WTC11 (cell line): ENCODE results near the gene GRB10. TPM values are rescaled to one million over a fixed set of nuclear protein-coding genes. Genes with fewer than 3 reads are reported as not detected.

ENCODE experiments used
- ATAC-seq: fragments of 200-7000 bp; cut with Tn5 transposase; 2 replicates; pipeline ENCODE4 v1.10.0; 2021; ENCODE audit warnings: mild to moderate bottlenecking, moderate library complexity
- CTCF ChIA-PET: fragments of 300-600 bp; sonication (Branson Sonifier 250); formaldehyde crosslinking; loops from one replicate; lab custom pipeline; 2021; ENCODE audit warnings: antibody characterized with exemption; lab: Charles Lee
- POLR2A ChIA-PET: fragments of 350-600 bp; sonication (Branson Sonifier 250); formaldehyde crosslinking; loops from one replicate; lab custom pipeline; 2021; ENCODE audit warnings: antibody characterized with exemption; lab: Charles Lee
- DNase-seq: peaks from one replicate; pipeline ENCODE4 v3.0.0; 2021; ENCODE audit warnings: low spot score
- H3K27ac Mint-ChIP-seq: 2 replicates; pipeline ENCODE4 v1.8.0; 2021; ENCODE audit warnings: mixed read lengths
- H3K27me3 Mint-ChIP-seq: 2 replicates; pipeline ENCODE4 v1.8.0; 2021; ENCODE audit warnings: low read depth, mild to moderate bottlenecking, moderate library complexity, mixed read lengths
- H3K36me3 Mint-ChIP-seq: 2 replicates; pipeline ENCODE4 v1.8.0; 2021; ENCODE audit warnings: mixed read lengths
- H3K4me1 Mint-ChIP-seq: 2 replicates; pipeline ENCODE4 v1.8.0; 2022; ENCODE audit warnings: mixed read lengths
- H3K4me3 Mint-ChIP-seq: 2 replicates; pipeline ENCODE4 v1.8.0; 2021; ENCODE audit warnings: mild to moderate bottlenecking, moderate library complexity, mixed read lengths
- H3K9me3 Mint-ChIP-seq: 2 replicates; pipeline ENCODE4 v1.8.0; 2021; ENCODE audit warnings: mixed read lengths
- CREB1 ChIP-seq: sonication (generic); formaldehyde crosslinking; IDR thresholded peaks from 2 replicates; pipeline ENCODE4 v1.8.0; 2023; ENCODE audit warnings: mild to moderate bottlenecking, missing genetic modification reagents
- CREM ChIP-seq: sonication (generic); formaldehyde crosslinking; IDR thresholded peaks from 2 replicates; pipeline ENCODE4 v1.8.1; 2022; ENCODE audit warnings: mild to moderate bottlenecking, missing genetic modification reagents, moderate library complexity
- ELF4 ChIP-seq: sonication (generic); formaldehyde crosslinking; IDR thresholded peaks from 2 replicates; pipeline ENCODE4 v1.8.1; 2022; ENCODE audit warnings: low read depth, mild to moderate bottlenecking, moderate library complexity, missing genetic modification reagents
- ETV6 ChIP-seq: sonication (generic); formaldehyde crosslinking; IDR thresholded peaks from 2 replicates; pipeline ENCODE4 v1.8.1; 2022; ENCODE audit warnings: mild to moderate bottlenecking, missing genetic modification reagents
- GTF2I ChIP-seq: fragments of 250-450 bp; sonication (Bioruptor Pico); conservative IDR thresholded peaks from 2 replicates; pipeline ENCODE4 v1.4.0; 2021; ENCODE audit warnings: mild to moderate bottlenecking
- IRF2 ChIP-seq: sonication (generic); formaldehyde crosslinking; IDR thresholded peaks from 2 replicates; pipeline ENCODE4 v1.8.0; 2022; ENCODE audit warnings: low read depth, missing genetic modification reagents, borderline replicate concordance
- NFE2L1 ChIP-seq: sonication (generic); formaldehyde crosslinking; IDR thresholded peaks from 2 replicates; pipeline ENCODE4 v1.8.1; 2023; ENCODE audit warnings: missing genetic modification reagents
- NR1H2 ChIP-seq: sonication (generic); formaldehyde crosslinking; IDR thresholded peaks from 2 replicates; pipeline ENCODE4 v1.9.0; 2021; ENCODE audit warnings: mild to moderate bottlenecking, moderate library complexity, missing genetic modification reagents
- SMAD3 ChIP-seq: sonication (generic); formaldehyde crosslinking; IDR thresholded peaks from 2 replicates; pipeline ENCODE4 v1.8.0; 2022; ENCODE audit warnings: missing genetic modification reagents, mild to moderate bottlenecking, borderline replicate concordance
- SMAD4 ChIP-seq: sonication (generic); formaldehyde crosslinking; IDR thresholded peaks from 2 replicates; pipeline ENCODE4 v1.8.0; 2022; ENCODE audit warnings: mild to moderate bottlenecking, missing genetic modification reagents
- ZNF396 ChIP-seq: fragments of 250-450 bp; sonication (Bioruptor Pico); IDR thresholded peaks from 2 replicates; pipeline ENCODE4 v1.8.0; 2021; ENCODE audit warnings: mild to moderate bottlenecking, moderate library complexity, borderline replicate concordance
- ZNF416 ChIP-seq: fragments of 250-450 bp; sonication (Bioruptor Pico); IDR thresholded peaks from 2 replicates; pipeline ENCODE4 v1.9.0; 2021; ENCODE audit warnings: mild to moderate bottlenecking, inconsistent platforms
- ZNF671 ChIP-seq: fragments of 250-450 bp; sonication (Bioruptor Pico); IDR thresholded peaks from 2 replicates; pipeline ENCODE4 v1.8.0; 2021; ENCODE audit warnings: mild to moderate bottlenecking
- total RNA-seq: library from RNA; stranded (reverse); gene quantifications from 3 replicates; pipeline ENCODE4 v1.2.3, GENCODE V29; 2021
- TF ChIP-seq, protein P1 (sequence below): fragments of 250-450 bp; sonication (Bioruptor Pico); IDR thresholded peaks from 2 replicates; pipeline ENCODE4 v1.9.0; 2021; ENCODE audit warnings: mild to moderate bottlenecking, borderline replicate concordance
- TF ChIP-seq, protein P2 (sequence below): sonication (generic); formaldehyde crosslinking; IDR thresholded peaks from 2 replicates; pipeline ENCODE4 v1.8.0; 2022; ENCODE audit warnings: missing genetic modification reagents
- TF ChIP-seq, protein P3 (sequence below): sonication (generic); formaldehyde crosslinking; IDR thresholded peaks from 2 replicates; pipeline ENCODE4 v1.8.1; 2023; ENCODE audit warnings: mild to moderate bottlenecking, missing genetic modification reagents
- TF ChIP-seq, protein P4 (sequence below): sonication (generic); formaldehyde crosslinking; conservative IDR thresholded peaks from 2 replicates; pipeline ENCODE4 v1.8.1; 2023; ENCODE audit warnings: mild to moderate bottlenecking, low read depth, missing genetic modification reagents, moderate library complexity
- TF ChIP-seq, protein P5 (sequence below): sonication (generic); formaldehyde crosslinking; IDR thresholded peaks from 2 replicates; pipeline ENCODE4 v1.8.1; 2022; ENCODE audit warnings: missing genetic modification reagents, borderline replicate concordance
- TF ChIP-seq, protein P6 (sequence below): fragments of 250-450 bp; sonication (Bioruptor Pico); IDR thresholded peaks from 2 replicates; pipeline ENCODE4 v1.9.0; 2021; ENCODE audit warnings: moderate library complexity, mild to moderate bottlenecking, inconsistent platforms, borderline replicate concordance

Gene GRB10
- total RNA-seq, 1 experiment from 2014 or later, result 103 TPM

DNA sequence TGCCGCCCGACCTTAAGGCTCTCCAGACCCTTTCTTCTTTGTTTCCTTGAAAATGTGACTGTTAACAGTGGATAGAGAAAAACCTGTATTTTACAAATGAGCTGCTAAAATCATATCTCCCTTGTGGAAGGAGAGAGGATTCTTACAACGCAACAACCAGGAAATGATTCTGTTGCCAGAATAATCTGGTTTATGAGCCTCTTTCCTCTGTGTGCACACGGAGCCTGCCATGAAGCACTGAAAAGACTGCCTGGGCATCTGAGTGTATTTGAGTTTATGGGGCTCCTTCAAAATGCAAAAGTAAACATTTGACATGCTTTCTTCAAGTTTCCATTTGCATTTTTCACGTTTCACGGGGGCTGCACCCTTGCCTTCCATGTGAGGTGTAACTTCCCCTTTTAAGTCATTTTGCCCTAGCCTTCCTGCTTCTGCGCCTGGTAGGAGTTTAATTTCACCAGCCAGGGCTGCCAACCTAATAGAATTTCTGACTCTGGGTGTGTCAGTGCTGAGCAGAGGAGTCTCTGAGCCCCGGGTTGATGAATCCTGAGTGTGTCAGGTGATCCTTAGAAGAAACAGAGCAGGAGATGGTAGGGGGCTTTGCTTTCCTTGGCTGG lies 101.2 kb downstream of the GRB10 start:
- ChIA-PET CTCF (interaction anchor here (0.6 to 1.5 kb wide), 4 partner anchors 49 to 460 kb away, joined by 3 to 4 read pairs (median 3); no protein-coding TSS in a partner anchor), POLR2A (no interaction called here)
- H3K27ac Mint-ChIP-seq, result peak overlapping the region; percentile 84

DNA sequence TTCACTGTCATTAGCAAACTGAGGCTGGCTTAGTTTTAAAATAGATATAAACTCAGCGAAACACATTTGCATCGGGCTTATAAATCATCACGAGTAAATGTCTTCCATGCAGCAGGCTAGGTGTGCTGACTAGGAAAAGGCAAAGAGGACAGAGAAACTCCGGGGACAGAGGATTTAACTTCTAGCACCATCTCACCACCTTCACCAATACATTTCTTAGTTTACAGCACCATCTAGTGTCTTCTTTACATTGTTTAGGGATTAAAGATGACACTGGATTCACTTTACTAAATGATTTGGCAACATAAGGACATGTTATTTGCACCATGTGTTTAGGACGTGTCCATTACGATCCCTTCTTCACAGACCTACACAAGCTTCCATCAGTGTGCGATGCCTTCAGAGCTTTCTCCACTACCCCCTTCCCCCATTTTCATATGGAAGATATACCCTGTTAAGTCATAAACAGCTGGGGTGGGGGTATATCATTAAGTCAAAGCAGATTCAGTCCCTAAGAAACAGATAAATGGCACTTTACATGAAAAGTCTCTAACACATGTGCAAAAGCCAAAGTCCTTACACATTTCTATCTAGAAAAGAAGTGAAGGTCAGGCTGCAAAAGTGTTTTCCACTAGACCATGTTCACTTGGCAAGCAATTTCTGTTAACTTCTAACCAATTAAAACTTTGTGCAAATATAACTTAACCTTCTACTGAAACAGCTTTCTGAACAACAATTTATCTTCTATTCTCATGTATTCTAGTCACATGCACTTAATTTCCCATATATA lies 103.3 kb downstream of the GRB10 start:
- Mint-ChIP-seq H3K9me3 (no peaks in the 10 kb centered on the region), H3K27me3 (no peaks in the 10 kb centered on the region), H3K27ac (peak overlapping the region; percentile 55; the same call in 1 of the 2 replicates), H3K4me3 (no peak overlapping the region), H3K4me1 (peaks cover 51% of the 10 kb centered on the region), H3K36me3 (no peaks in the 10 kb centered on the region; the same call in 1 of the 2 replicates)
- CTCF ChIA-PET, result interaction anchor here (0.7 to 2.0 kb wide), 4 partner anchors 80 to 482 kb away, joined by 3 to 5 read pairs (median 4); no protein-coding TSS in a partner anchor
- peak; percentile 30; the same call in 1 of the 2 replicates for ATAC-seq
- DNase-seq, result no peak
- POLR2A ChIA-PET, result no interaction called here
- TF ChIP-seq, protein P1, sequence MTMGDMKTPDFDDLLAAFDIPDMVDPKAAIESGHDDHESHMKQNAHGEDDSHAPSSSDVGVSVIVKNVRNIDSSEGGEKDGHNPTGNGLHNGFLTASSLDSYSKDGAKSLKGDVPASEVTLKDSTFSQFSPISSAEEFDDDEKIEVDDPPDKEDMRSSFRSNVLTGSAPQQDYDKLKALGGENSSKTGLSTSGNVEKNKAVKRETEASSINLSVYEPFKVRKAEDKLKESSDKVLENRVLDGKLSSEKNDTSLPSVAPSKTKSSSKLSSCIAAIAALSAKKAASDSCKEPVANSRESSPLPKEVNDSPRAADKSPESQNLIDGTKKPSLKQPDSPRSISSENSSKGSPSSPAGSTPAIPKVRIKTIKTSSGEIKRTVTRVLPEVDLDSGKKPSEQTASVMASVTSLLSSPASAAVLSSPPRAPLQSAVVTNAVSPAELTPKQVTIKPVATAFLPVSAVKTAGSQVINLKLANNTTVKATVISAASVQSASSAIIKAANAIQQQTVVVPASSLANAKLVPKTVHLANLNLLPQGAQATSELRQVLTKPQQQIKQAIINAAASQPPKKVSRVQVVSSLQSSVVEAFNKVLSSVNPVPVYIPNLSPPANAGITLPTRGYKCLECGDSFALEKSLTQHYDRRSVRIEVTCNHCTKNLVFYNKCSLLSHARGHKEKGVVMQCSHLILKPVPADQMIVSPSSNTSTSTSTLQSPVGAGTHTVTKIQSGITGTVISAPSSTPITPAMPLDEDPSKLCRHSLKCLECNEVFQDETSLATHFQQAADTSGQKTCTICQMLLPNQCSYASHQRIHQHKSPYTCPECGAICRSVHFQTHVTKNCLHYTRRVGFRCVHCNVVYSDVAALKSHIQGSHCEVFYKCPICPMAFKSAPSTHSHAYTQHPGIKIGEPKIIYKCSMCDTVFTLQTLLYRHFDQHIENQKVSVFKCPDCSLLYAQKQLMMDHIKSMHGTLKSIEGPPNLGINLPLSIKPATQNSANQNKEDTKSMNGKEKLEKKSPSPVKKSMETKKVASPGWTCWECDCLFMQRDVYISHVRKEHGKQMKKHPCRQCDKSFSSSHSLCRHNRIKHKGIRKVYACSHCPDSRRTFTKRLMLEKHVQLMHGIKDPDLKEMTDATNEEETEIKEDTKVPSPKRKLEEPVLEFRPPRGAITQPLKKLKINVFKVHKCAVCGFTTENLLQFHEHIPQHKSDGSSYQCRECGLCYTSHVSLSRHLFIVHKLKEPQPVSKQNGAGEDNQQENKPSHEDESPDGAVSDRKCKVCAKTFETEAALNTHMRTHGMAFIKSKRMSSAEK (CRISPR knock-in tag), result no peak
- TF ChIP-seq CREM (CRISPR knock-in tag) (no peak), ETV6 (CRISPR knock-in tag) (no peak), IRF2 (CRISPR knock-in tag) (no peak)
- TF ChIP-seq, protein P2, sequence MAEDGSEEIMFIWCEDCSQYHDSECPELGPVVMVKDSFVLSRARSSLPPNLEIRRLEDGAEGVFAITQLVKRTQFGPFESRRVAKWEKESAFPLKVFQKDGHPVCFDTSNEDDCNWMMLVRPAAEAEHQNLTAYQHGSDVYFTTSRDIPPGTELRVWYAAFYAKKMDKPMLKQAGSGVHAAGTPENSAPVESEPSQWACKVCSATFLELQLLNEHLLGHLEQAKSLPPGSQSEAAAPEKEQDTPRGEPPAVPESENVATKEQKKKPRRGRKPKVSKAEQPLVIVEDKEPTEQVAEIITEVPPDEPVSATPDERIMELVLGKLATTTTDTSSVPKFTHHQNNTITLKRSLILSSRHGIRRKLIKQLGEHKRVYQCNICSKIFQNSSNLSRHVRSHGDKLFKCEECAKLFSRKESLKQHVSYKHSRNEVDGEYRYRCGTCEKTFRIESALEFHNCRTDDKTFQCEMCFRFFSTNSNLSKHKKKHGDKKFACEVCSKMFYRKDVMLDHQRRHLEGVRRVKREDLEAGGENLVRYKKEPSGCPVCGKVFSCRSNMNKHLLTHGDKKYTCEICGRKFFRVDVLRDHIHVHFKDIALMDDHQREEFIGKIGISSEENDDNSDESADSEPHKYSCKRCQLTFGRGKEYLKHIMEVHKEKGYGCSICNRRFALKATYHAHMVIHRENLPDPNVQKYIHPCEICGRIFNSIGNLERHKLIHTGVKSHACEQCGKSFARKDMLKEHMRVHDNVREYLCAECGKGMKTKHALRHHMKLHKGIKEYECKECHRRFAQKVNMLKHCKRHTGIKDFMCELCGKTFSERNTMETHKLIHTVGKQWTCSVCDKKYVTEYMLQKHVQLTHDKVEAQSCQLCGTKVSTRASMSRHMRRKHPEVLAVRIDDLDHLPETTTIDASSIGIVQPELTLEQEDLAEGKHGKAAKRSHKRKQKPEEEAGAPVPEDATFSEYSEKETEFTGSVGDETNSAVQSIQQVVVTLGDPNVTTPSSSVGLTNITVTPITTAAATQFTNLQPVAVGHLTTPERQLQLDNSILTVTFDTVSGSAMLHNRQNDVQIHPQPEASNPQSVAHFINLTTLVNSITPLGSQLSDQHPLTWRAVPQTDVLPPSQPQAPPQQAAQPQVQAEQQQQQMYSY (CRISPR knock-in tag), result no peak
- TF ChIP-seq, protein P3, sequence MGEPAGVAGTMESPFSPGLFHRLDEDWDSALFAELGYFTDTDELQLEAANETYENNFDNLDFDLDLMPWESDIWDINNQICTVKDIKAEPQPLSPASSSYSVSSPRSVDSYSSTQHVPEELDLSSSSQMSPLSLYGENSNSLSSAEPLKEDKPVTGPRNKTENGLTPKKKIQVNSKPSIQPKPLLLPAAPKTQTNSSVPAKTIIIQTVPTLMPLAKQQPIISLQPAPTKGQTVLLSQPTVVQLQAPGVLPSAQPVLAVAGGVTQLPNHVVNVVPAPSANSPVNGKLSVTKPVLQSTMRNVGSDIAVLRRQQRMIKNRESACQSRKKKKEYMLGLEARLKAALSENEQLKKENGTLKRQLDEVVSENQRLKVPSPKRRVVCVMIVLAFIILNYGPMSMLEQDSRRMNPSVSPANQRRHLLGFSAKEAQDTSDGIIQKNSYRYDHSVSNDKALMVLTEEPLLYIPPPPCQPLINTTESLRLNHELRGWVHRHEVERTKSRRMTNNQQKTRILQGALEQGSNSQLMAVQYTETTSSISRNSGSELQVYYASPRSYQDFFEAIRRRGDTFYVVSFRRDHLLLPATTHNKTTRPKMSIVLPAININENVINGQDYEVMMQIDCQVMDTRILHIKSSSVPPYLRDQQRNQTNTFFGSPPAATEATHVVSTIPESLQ, result no peak
- TF ChIP-seq, protein P4, sequence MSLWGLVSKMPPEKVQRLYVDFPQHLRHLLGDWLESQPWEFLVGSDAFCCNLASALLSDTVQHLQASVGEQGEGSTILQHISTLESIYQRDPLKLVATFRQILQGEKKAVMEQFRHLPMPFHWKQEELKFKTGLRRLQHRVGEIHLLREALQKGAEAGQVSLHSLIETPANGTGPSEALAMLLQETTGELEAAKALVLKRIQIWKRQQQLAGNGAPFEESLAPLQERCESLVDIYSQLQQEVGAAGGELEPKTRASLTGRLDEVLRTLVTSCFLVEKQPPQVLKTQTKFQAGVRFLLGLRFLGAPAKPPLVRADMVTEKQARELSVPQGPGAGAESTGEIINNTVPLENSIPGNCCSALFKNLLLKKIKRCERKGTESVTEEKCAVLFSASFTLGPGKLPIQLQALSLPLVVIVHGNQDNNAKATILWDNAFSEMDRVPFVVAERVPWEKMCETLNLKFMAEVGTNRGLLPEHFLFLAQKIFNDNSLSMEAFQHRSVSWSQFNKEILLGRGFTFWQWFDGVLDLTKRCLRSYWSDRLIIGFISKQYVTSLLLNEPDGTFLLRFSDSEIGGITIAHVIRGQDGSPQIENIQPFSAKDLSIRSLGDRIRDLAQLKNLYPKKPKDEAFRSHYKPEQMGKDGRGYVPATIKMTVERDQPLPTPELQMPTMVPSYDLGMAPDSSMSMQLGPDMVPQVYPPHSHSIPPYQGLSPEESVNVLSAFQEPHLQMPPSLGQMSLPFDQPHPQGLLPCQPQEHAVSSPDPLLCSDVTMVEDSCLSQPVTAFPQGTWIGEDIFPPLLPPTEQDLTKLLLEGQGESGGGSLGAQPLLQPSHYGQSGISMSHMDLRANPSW, result no peak
- TF ChIP-seq, protein P5, sequence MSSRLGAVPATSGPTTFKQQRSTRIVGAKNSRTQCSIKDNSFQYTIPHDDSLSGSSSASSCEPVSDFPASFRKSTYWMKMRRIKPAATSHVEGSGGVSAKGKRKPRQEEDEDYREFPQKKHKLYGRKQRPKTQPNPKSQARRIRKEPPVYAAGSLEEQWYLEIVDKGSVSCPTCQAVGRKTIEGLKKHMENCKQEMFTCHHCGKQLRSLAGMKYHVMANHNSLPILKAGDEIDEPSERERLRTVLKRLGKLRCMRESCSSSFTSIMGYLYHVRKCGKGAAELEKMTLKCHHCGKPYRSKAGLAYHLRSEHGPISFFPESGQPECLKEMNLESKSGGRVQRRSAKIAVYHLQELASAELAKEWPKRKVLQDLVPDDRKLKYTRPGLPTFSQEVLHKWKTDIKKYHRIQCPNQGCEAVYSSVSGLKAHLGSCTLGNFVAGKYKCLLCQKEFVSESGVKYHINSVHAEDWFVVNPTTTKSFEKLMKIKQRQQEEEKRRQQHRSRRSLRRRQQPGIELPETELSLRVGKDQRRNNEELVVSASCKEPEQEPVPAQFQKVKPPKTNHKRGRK (CRISPR knock-in tag), result no peak

More for the DNA sequence above, 101.2 kb downstream of the GRB10 start:
- H3K4me3 Mint-ChIP-seq, result no peak overlapping the region
- no peaks in the 10 kb centered on the region for H3K27me3 Mint-ChIP-seq
- H3K36me3 Mint-ChIP-seq, result peaks cover 2% of the 10 kb centered on the region; the same call in 1 of the 2 replicates
- DNase-seq (no peak), ATAC-seq (no peak)
- peaks cover 60% of the 10 kb centered on the region for H3K4me1 Mint-ChIP-seq
- TF ChIP-seq, protein P5 (CRISPR knock-in tag), result no peak
- TF ChIP-seq ZNF671 (no peak), CREB1 (CRISPR knock-in tag) (no peak), NR1H2 (CRISPR knock-in tag) (no peak), SMAD4 (CRISPR knock-in tag) (no peak), SMAD3 (CRISPR knock-in tag) (no peak), GTF2I (CRISPR knock-in tag) (no peak), ZNF416 (no peak), ZNF396 (CRISPR knock-in tag) (no peak), NFE2L1 (CRISPR knock-in tag) (no peak), ELF4 (CRISPR knock-in tag) (no peak)
- TF ChIP-seq, protein P6, sequence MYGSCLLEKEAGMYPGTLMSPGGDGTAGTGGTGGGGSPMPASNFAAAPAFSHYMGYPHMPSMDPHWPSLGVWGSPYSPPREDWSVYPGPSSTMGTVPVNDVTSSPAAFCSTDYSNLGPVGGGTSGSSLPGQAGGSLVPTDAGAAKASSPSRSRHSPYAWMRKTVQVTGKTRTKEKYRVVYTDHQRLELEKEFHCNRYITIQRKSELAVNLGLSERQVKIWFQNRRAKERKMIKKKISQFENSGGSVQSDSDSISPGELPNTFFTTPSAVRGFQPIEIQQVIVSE (CRISPR knock-in tag), result no peak
- no peaks in the 10 kb centered on the region for H3K9me3 Mint-ChIP-seq
